GM12872 (cell line): ENCODE results near the gene SMIM41.

Experiments
- CTCF ChIP-seq: IDR thresholded peaks from 3 replicates; pipeline ENCODE4 v1.5.1; 2011; ENCODE audit warnings: low read depth, mild to moderate bottlenecking, low read length, moderate library complexity; ENCODE audit not compliant: insufficient read depth

The SMIM41 gene

DNA sequence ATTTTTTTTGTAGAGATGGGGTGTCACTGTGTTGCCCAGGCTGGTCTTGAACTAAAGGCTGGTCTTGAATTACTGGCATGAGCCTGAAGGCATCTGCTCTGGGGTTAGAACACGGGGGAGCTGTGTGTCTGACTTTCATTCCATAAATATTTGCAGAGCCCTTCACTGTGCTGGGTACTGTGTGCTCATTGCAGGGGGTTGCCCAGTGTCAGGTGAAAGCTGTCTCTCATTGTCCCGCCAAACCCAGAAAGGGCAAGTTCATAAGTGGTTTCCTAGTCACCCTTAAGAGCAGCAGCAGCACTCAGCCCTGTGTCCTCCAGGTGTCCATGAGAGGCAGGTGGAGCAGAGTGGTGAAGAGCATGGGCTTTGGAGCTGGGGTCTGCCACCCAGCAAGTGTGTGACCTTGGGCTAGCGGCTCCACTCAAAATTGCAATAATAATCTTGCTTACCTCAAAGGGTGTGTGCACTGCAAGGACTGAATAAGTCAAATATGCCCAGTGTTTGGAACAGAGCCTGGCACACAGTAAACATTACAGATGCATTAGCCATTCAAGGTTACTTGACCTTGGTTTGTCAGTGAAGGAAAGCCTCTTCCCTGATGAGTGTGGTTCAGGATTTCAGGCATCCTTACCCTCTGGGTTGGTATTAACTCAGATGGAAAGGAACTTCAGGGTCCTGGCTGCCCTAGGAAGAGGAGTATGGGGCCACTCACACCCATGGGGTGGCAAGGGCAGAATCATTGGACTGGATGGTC, 4.4 kb upstream of the SMIM41 start:
- TF ChIP-seq CTCF, result no peak

GRCh38 chr12:52076811-52077210, 2.7 kb upstream of the SMIM41 start:
- no peak for TF ChIP-seq CTCF

GRCh38 chr12:52078276-52078675, 1.2 kb upstream of the SMIM41 start:
- no peak for TF ChIP-seq CTCF

DNA sequence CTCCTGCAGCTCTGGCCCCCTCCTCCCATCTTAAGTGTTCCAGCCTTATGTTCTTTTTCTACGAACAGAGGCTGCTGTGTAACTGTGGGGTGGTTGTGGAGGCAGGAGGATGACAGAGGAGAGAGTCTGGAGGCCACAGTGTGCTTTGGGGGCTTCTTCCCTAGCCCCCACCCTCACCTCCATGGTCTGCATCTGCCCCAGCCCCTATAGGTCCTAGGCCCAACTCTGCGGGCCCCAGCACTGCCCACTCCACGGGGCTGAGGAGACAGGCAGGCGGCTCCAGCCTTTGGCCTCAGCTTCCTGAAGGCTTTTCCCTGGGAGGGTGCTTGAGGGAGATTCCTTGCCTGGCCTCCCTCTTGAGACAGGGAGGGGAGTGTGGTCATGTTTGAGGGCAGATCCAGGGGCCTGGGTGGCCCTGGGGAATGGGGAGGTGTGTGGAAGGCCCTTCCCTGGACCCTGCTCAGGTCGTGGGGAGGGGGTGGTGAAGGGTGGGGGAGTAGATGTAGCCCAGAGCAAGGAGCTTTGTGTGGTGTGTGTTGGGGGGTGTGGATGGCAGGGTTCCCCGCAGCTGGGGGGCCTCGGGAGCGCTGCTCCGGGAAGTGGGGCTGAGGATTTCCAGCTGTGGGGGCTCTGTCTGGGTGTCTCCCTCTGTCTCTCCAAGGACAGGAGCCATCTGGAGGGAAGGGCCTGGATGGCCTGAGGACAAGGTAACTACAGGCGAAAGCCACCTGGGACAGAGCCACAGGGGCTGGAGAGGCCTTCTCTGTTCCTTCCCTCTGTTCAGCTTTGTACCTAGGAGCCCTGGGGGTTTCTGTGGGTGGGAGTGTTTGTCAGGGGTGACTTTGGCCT, 1.1 kb downstream of the SMIM41 start:
- no peak for TF ChIP-seq CTCF

- no peak for TF ChIP-seq CTCF
Observed at GRCh38 chr12:52081263-52081733, 1.8 kb downstream of the SMIM41 start.

- TF ChIP-seq CTCF, result no peak
Observed at GRCh38 chr12:52082026-52082668, 2.6 kb downstream of the SMIM41 start.

GRCh38 chr12:52082669-52082987, 3.1 kb downstream of the SMIM41 start:
- TF ChIP-seq CTCF, result no peak
